ENCODE measurements around the gene CACNB2.

DNA sequence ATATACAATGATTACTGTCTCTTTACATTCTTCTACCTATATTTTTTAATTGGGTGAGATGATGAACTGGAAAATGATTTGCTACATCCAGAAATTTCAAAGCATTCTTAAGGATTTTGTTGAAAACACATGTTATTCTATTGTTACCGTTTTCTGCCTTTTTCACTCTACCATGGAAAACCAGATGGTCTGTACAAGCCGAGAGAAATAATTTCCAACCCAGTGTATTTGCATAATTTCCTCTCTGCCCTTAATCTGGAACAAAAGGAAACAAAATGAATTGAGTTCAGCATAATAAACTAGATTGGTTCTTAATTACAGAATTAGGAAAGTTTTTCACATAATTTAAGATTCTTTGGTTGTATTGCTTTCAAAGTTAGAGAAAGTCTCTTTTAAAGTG is 211.2 kb downstream of the CACNB2 start:
- no peak for TF ChIP-seq POLR2A (IDR thresholded peaks at IDR 0.05; ENCODE audit: low read depth, low read length)
- TF ChIP-seq POLR2AphosphoS5 (IDR thresholded peaks at IDR 0.05; ENCODE audit: low read depth, low read length), result no peak
- TF ChIP-seq TAF1 (IDR thresholded peaks at IDR 0.05; ENCODE audit: borderline replicate concordance, low read depth, low read length), result no peak
